Choroid plexus epithelial cell (primary cell): ENCODE measurements around the gene KDM5A.
"Not testable (repeated sequence)": the region's sequence is repeated elsewhere in the genome, so short reads cannot be mapped to it uniquely, and the experiment has no call there.

Experiments
- DNase-seq: peaks from one replicate; pipeline ENCODE4 v3.0.0-alpha.2; 2010; ENCODE audit warnings: low read depth
- H3K4me3 ChIP-seq: 2 replicates; pipeline ENCODE4 v1.5.1; 2011; ENCODE audit warnings: low read depth, mild to moderate bottlenecking, control low read depth, low read length, moderate library complexity
- TF ChIP-seq, protein P1 (sequence below): conservative IDR thresholded peaks from 2 replicates; pipeline ENCODE4 v1.5.1; 2011; ENCODE audit warnings: low read depth, mild to moderate bottlenecking, control low read depth, inconsistent platforms, low read length, moderate library complexity

KDM5A gene

DNA sequence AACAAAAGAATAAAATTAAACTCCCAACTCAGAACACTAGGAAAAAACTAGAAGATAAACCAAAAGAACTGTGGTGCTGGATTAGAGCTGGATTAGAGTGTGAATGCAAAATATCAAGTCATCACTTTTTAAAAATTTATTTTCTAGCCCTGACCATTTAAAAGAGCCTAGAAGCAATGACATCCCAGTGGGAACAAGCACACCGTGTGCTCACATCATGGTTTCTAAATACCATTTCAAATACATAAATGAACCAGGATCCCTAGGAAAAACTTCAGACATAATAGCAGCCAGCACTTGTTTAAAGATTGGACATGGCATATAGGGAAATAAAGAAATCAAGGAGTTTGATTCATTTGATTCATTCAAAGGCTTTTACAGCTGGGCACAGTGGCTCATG, 30.0 kb downstream of the KDM5A start:
- DNase-seq = no peak

DNA sequence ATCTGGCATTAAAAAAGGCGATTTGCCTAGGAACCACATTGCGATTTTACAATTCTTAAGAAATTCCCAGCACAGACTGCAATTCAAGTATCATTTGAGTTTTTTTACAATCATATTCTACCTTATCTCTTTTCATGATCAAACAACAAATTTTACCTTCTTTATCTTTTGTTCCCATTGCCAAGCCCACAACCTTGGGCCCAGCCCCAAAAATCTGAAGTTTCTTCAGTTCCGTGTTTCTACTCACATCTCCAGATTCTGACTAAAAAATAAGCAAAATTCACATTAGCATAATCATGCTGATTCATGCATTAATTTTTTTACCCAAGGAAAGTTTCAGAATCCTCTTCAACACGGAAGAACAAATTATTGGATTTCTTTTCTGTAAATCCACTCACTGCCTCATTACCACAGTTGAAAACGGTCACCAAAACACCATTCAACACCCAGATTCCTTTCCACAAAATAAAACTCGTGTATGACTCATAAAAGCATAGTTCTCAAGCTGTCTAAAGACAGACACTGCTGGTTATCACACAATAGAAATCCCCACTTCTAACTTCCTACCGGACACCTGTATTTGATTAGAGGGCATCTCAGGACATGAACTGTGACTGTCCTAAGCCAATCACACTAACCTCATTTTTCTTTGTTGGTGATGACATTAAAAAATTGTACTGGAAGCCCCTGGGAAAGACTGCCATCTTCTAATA, 32.7 kb downstream of the KDM5A start:
- DNase-seq = peak; percentile 40
- TF ChIP-seq, protein P1, sequence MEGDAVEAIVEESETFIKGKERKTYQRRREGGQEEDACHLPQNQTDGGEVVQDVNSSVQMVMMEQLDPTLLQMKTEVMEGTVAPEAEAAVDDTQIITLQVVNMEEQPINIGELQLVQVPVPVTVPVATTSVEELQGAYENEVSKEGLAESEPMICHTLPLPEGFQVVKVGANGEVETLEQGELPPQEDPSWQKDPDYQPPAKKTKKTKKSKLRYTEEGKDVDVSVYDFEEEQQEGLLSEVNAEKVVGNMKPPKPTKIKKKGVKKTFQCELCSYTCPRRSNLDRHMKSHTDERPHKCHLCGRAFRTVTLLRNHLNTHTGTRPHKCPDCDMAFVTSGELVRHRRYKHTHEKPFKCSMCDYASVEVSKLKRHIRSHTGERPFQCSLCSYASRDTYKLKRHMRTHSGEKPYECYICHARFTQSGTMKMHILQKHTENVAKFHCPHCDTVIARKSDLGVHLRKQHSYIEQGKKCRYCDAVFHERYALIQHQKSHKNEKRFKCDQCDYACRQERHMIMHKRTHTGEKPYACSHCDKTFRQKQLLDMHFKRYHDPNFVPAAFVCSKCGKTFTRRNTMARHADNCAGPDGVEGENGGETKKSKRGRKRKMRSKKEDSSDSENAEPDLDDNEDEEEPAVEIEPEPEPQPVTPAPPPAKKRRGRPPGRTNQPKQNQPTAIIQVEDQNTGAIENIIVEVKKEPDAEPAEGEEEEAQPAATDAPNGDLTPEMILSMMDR = no peak
- no peak overlapping the region for H3K4me3 ChIP-seq

More for the DNA sequence above, 30.0 kb downstream of the KDM5A start:
- H3K4me3 ChIP-seq = no peak overlapping the region
- TF ChIP-seq, protein P1 = no peak

DNA sequence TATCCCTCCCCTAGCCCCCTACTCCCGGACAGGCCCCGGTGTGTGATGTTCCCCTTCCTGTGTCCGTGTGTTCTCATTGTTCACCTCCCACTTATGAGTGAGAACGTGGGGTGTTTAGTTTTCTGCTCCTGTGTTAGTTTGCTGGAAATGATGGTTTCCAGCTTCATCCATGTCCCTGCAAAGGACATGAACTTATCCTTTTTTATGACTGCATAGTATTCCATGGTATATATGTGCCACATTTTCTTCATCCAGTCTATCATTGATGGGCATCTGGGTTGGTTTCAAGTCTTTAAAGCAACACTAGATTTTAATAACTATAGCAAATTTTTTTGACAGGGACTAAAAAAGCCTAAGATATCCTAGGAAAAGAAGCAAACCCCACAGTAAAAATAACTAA, 37.9 kb downstream of the KDM5A start:
- not testable (repeated sequence) for H3K4me3 ChIP-seq, DNase-seq

DNA sequence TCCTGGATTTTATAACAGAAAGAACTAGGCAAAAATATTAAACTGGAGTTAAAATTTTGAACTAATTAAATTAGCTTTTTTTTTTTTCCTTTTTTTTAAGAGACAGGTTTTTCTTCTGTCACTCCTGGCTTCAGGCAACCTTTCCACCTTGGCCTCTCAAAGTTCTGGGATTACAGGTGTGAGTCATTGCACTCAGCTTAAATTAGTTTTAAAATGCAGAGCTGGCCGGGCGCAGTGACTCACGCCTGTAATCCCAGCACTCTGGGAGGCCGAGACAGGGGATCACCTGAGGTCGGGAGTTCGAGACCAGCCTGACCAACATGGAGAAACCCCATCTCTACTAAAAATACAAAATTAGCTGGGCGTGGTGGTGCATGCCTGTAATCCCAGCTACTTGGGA, 39.5 kb downstream of the KDM5A start:
- not testable (repeated sequence) for H3K4me3 ChIP-seq, DNase-seq

DNA sequence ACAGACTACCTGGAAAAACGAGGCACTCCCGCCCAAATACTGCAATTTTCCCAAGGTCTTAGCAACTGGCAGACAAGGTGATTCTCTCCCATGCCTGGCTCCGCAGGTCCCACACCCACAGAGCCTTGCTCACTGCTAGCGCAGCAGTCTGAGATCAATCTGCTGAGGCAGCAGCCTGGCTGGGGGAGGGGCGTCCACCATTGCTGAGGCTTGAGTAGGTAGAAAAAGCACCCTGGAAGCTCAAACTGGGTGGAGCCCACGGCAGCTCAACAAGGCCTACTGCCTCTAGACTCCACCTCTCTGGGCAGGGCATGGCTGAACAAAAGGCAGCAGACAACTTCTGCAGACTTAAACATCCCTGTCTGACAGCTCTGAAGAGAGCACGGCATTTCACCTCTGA, 46.1 kb downstream of the KDM5A start:
- not testable (repeated sequence) for H3K4me3 ChIP-seq, DNase-seq

DNA sequence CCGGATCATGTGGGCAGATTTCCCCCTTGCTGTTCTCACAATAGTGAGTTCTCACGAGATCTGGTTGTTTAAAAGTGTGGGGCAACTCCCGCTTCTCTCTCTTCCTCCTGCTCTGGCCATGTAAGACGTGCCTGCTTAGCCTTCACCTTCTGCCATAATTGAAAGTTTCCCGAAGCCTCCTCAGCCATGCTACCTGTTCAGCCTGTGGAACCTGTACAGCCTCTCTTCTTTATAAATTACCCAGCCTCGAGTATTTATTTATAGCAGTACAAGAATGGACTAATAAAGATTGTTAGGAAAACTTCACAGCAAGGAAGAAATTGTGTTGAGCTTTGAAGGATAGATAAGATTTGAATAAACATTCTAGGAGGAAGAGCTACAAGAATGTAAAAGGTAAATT, 52.1 kb downstream of the KDM5A start:
- TF ChIP-seq, protein P1 = no peak
- no peak overlapping the region for H3K4me3 ChIP-seq
- DNase-seq = no peak

DNA sequence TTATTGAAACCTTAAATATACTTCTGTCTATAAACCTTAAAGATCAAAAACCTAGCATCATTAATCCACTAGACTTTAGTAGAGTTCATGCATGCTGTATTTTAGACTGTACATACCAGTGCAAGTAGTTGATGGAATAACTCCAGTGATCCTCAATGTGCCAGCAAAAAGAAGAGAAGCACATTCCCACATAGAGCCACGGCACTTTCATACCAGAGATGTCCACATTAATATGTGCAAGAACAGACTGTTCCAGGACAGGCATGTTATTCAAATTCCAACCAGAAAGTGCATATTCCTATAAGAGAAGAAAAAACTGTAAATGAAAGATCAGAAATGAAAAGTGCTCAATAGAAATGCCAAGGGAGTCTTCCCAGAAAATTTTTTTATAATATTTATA, 55.0 kb downstream of the KDM5A start:
- H3K4me3 ChIP-seq = no peak overlapping the region
- TF ChIP-seq, protein P1 = no peak
- DNase-seq = peak; percentile 72

DNA sequence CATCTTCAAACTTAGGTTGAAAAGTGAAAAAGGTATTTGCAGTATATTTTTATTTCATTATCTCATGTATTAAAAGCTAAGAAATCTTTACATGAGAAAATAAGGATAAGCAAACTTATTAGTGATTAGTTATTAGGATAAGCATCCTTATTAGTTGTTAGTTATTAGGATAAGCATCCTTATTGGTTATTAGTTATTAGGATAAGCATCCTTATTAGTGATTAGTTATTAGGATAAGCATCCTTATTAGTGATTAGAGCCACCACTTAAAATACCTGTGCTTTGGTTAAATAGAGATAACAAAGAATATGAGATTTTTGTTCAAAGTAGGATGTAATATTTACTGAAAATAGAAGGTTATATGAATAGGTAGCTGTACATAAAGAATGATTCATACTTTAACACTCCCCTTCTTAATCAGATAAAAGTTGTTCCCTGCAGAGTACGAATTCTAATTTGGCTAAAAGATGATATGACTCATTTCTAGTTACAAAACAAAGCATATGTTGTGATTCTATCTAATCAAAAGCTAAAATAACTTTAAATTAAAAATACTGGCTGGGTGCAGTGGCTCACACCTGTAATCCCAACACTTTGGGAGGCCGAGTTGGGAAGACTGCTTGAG, 56.4 kb downstream of the KDM5A start:
- no peak overlapping the region for H3K4me3 ChIP-seq
- TF ChIP-seq, protein P1 = no peak
- peak; percentile 55 for DNase-seq

DNA sequence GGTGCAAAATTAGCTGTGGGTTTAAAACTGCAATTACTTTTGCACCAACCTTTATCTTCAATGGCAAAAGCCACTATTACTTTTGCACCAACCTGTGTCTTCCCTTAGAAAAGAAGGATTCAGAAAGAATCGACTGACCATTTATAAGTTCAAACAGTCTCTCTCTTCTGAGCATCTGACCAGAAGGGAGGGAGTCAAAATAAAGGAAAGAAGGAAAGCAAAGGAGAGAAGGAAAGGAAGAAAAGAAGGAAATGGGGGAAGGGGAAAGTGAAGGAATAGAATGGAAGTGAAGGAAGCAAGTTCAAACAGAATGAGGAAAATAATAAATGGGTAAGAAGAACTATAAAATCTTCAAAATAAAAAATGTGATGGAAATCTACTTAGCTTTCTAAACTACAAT, 57.8 kb downstream of the KDM5A start:
- H3K4me3 ChIP-seq = no peak overlapping the region
- TF ChIP-seq, protein P1 = no peak
- DNase-seq = no peak
